ENCODE results near the gene CCDC102A. TPM values are rescaled to one million over a fixed set of nuclear protein-coding genes. Genes with fewer than 3 reads are reported as not detected.

The CCDC102A gene
- total RNA-seq, 1 experiment from 2014 or later: 5.2 TPM

DNA sequence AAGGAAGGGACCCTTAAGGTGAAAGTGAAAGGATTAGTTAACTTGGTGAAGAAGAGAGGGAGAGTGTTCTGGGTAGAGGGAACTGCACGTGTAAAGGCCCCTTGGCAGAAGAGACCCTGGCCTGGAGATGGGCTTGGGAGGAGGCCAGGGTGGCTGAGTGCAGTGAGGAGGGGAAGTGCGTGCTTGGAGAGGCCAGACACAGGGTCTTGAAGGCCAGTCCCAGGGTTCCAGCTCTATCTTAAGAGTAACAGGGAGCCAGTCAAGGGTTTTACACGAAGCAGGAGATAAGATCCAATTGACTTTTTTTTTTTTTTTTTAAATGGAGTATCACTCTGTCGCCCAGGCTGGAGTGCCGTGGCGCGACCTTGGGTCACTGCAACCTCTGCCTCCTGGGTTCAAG, 34.9 kb downstream of the CCDC102A start:
- no peak for DNase-seq (ENCODE audit: low spot score)
- ChIA-PET CTCF (interaction anchor here (0.7 kb wide), 1 partner anchor 362 kb away, joined by 3 read pairs; no protein-coding TSS in a partner anchor), POLR2A (no interaction called here)
- no peaks in the 10 kb centered on the region for H3K36me3 Mint-ChIP-seq
- peaks cover 7% of the 10 kb centered on the region; the same call in 1 of the 2 replicates for H3K4me1 Mint-ChIP-seq
- no peak for TF ChIP-seq ELF4 (CRISPR knock-in tag; IDR thresholded peaks at IDR 0.05; ENCODE audit: low read depth)
- no peak for TF ChIP-seq CBFB (CRISPR knock-in tag; IDR thresholded peaks at IDR 0.05; ENCODE audit: low read depth)
- TF ChIP-seq NR2C2 (CRISPR knock-in tag; IDR thresholded peaks at IDR 0.05): no peak
- no peak for TF ChIP-seq RELA (CRISPR knock-in tag; IDR thresholded peaks at IDR 0.05; ENCODE audit: borderline replicate concordance)
- TF ChIP-seq, protein P1, sequence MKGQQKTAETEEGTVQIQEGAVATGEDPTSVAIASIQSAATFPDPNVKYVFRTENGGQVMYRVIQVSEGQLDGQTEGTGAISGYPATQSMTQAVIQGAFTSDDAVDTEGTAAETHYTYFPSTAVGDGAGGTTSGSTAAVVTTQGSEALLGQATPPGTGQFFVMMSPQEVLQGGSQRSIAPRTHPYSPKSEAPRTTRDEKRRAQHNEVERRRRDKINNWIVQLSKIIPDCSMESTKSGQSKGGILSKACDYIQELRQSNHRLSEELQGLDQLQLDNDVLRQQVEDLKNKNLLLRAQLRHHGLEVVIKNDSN (CRISPR knock-in tag; IDR thresholded peaks at IDR 0.05): no peak
- no peak for TF ChIP-seq FOXP4 (CRISPR knock-in tag; IDR thresholded peaks at IDR 0.05)
- no peak for TF ChIP-seq GRHL2 (CRISPR knock-in tag; IDR thresholded peaks at IDR 0.05; ENCODE audit: insufficient replicate concordance, severe bottlenecking)
- TF ChIP-seq JUN (CRISPR knock-in tag; IDR thresholded peaks at IDR 0.05): no peak
- no peak for TF ChIP-seq ZNF532 (CRISPR knock-in tag; IDR thresholded peaks at IDR 0.05; ENCODE audit: borderline replicate concordance)
- TF ChIP-seq ATF2 (CRISPR knock-in tag; IDR thresholded peaks at IDR 0.05; ENCODE audit: borderline replicate concordance, low read depth): no peak
- TF ChIP-seq FOXK1 (CRISPR knock-in tag; IDR thresholded peaks at IDR 0.05): no peak
- no peak for TF ChIP-seq CDX4 (CRISPR knock-in tag; IDR thresholded peaks at IDR 0.05; ENCODE audit: borderline replicate concordance)
- TF ChIP-seq RORB (CRISPR knock-in tag; IDR thresholded peaks at IDR 0.05): no peak
- no peak for TF ChIP-seq ZNF232 (CRISPR knock-in tag; IDR thresholded peaks at IDR 0.05)
- TF ChIP-seq EMX1 (CRISPR knock-in tag; IDR thresholded peaks at IDR 0.05): no peak
- TF ChIP-seq, protein P2, sequence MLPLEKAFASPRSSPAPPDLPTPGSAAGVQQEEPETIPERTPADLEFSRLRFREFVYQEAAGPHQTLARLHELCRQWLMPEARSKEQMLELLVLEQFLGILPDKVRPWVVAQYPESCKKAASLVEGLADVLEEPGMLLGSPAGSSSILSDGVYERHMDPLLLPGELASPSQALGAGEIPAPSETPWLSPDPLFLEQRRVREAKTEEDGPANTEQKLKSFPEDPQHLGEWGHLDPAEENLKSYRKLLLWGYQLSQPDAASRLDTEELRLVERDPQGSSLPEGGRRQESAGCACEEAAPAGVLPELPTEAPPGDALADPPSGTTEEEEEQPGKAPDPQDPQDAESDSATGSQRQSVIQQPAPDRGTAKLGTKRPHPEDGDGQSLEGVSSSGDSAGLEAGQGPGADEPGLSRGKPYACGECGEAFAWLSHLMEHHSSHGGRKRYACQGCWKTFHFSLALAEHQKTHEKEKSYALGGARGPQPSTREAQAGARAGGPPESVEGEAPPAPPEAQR (CRISPR knock-in tag; IDR thresholded peaks at IDR 0.05): no peak
- no peak for TF ChIP-seq CREM (CRISPR knock-in tag; IDR thresholded peaks at IDR 0.05)
- ATAC-seq: no peak
- no peaks in the 10 kb centered on the region for H3K27me3 Mint-ChIP-seq (ENCODE audit: low read depth)
- no peaks in the 10 kb centered on the region for H3K9me3 Mint-ChIP-seq
- no peak overlapping the region for H3K4me3 Mint-ChIP-seq
- H3K27ac Mint-ChIP-seq: no peak overlapping the region

Measured in WTC11 (cell line).